Suprapubic skin (tissue), 4 donors: ENCODE measurements around the gene NSD1.

ENCODE experiments used
- EP300 ChIP-seq: sonication (generic); formaldehyde crosslinking; IDR thresholded peaks from one replicate; pipeline ENCODE4 v1.6.1; 2017; ENCODE audit warnings: antibody characterized with exemption
- POLR2AphosphoS5 ChIP-seq, 3 donors: sonication (generic); formaldehyde crosslinking; IDR thresholded peaks; one replicate each; pipeline ENCODE4 v1.6.1; 2017; ENCODE audit warnings: antibody characterized with exemption in 3 of 3
- TF ChIP-seq, protein P1 (sequence below), 2 donors: fragments of 200-600 bp in 1 of 2; fragments of 450-650 bp in 1 of 2; sonication (generic) in 1 of 2; IDR thresholded peaks; one replicate each; pipeline ENCODE4 v1.5.1; 2016 to 2019; ENCODE audit warnings: antibody characterized with exemption in 2 of 2, mild to moderate bottlenecking in 1 of 2, moderate library complexity in 1 of 2

DNA sequence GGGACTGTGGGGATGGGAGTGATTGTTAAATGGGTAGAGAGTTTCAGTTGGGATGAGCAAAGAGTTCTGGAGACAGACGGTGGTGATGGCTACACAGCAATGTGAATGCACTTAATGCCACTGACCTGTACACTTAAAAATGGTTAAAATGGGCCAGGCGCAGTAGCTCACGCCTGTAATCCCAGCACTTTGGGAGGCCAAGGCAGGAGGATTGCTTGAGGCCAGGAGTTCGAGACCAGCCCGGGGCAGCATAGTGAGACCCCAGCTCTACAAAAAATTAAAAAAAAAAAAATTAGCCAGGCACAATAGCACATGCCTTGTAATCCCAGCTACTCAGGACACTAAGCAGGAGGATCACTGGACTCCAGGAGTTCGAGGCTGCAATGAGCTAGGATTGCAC, 210.2 kb downstream of the NSD1 start:
- TF ChIP-seq, protein P1, sequence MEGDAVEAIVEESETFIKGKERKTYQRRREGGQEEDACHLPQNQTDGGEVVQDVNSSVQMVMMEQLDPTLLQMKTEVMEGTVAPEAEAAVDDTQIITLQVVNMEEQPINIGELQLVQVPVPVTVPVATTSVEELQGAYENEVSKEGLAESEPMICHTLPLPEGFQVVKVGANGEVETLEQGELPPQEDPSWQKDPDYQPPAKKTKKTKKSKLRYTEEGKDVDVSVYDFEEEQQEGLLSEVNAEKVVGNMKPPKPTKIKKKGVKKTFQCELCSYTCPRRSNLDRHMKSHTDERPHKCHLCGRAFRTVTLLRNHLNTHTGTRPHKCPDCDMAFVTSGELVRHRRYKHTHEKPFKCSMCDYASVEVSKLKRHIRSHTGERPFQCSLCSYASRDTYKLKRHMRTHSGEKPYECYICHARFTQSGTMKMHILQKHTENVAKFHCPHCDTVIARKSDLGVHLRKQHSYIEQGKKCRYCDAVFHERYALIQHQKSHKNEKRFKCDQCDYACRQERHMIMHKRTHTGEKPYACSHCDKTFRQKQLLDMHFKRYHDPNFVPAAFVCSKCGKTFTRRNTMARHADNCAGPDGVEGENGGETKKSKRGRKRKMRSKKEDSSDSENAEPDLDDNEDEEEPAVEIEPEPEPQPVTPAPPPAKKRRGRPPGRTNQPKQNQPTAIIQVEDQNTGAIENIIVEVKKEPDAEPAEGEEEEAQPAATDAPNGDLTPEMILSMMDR (IDR thresholded peaks at IDR 0.05) = no peak
- TF ChIP-seq POLR2AphosphoS5 (IDR thresholded peaks at IDR 0.05) (no peak), EP300 (no peak)
